Endothelial cell of umbilical vein (primary cell): ENCODE data around the gene TMEM87B. TPM values are rescaled to one million over a fixed set of nuclear protein-coding genes. Genes with fewer than 3 reads are reported as not detected.

Source experiments
- BruUV-seq: library from RNA; stranded (reverse); fragments of 400-500 nt; replicated peaks from 2 replicates; lab custom pipeline; 2021; lab: Mats Ljungman, UMichigan
- CTCF ChIA-PET: fragments of 300-600, 350-600 bp; sonication (Branson Sonifier 250); formaldehyde crosslinking; loops from one replicate; lab custom pipeline; 2021; ENCODE audit warnings: antibody characterized with exemption, inconsistent platforms; lab: Charles Lee
- POLR2A ChIA-PET: fragments of 300-600, 350-600 bp; sonication (Branson Sonifier 250); formaldehyde crosslinking; loops from one replicate; lab custom pipeline; 2021; ENCODE audit warnings: antibody characterized with exemption, inconsistent platforms; lab: Charles Lee
- DNase-seq: peaks from one replicate; pipeline ENCODE4 v3.0.0-alpha.2; 2011; ENCODE audit warnings: low read depth, low spot score
- FAIRE-seq: peaks from 2 replicates; lab custom pipeline; 2011; peaks lifted over from hg19 to GRCh38; lab: Jason Lieb, UNC
- H2AFZ ChIP-seq: 2 replicates; pipeline ENCODE4 v1.6.0; 2012; ENCODE audit warnings: low read depth, low read length, control low read depth, inconsistent platforms
- H3K27ac ChIP-seq: 2 replicates; pipeline ENCODE4 v1.5.1; 2011; ENCODE audit warnings: low read depth, mild to moderate bottlenecking, control low read depth, low read length, moderate library complexity; ENCODE audit not compliant: insufficient read depth
- H3K27me3 ChIP-seq, 2 experiments: 2 replicates each; pipeline versions ENCODE4 v1.6.0 to v1.6.1; 2011; ENCODE audit warnings: low read length in 2 of 2, mixed read lengths in 1 of 2; ENCODE audit not compliant: control insufficient read depth in 2 of 2, insufficient read depth in 2 of 2
- H3K36me3 ChIP-seq, 2 experiments: 2 replicates in 1 of 2; 3 replicates in 1 of 2; pipeline ENCODE4 v1.5.1; 2011; ENCODE audit warnings: low read length in 2 of 2, mild to moderate bottlenecking in 1 of 2, moderate library complexity in 1 of 2; ENCODE audit not compliant: control insufficient read depth in 2 of 2, insufficient read depth in 2 of 2; ENCODE audit errors: extremely low read depth in 1 of 2
- H3K4me1 ChIP-seq: 3 replicates; pipeline ENCODE4 v1.5.1; 2011; ENCODE audit warnings: mild to moderate bottlenecking, low read length; ENCODE audit not compliant: control insufficient read depth, insufficient read depth; ENCODE audit errors: extremely low read depth
- H3K4me2 ChIP-seq: 2 replicates; pipeline ENCODE4 v1.6.1; 2011; ENCODE audit warnings: low read length, control low read depth, mixed read lengths; ENCODE audit not compliant: insufficient read depth
- H3K4me3 ChIP-seq, 3 experiments: fragments of 200-600 bp in 1 of 3; sonication (generic), shearing (Covaris generic) in 1 of 3; replicated peaks in 1 of 3; 2 replicates each; pipeline ENCODE4 v1.5.1; 2011 to 2016; ENCODE audit warnings: control low read depth in 3 of 3, low read length in 3 of 3, mild to moderate bottlenecking in 2 of 3, inconsistent platforms in 1 of 3, low read depth in 1 of 3, moderate library complexity in 1 of 3; ENCODE audit not compliant: insufficient read depth in 1 of 3
- H3K79me2 ChIP-seq: 2 replicates; pipeline ENCODE4 v1.6.0; 2012; ENCODE audit warnings: low read length, inconsistent platforms; ENCODE audit not compliant: control insufficient read depth, insufficient read depth
- H3K9ac ChIP-seq: replicated peaks from 2 replicates; pipeline ENCODE3; 2011; ENCODE audit warnings: low read length, control low read depth; ENCODE audit not compliant: insufficient read depth; ENCODE audit errors: extremely low read depth
- H3K9me1 ChIP-seq: replicated peaks from 3 replicates; pipeline ENCODE4 v1.6.0; 2011; ENCODE audit warnings: mild to moderate bottlenecking, low read length; ENCODE audit not compliant: control insufficient read depth, insufficient read depth; ENCODE audit errors: extremely low read depth
- H3K9me3 ChIP-seq: replicated peaks from 2 replicates; pipeline ENCODE4 v1.5.1; 2012; ENCODE audit warnings: low read length, inconsistent platforms; ENCODE audit not compliant: control insufficient read depth, insufficient read depth
- H4K20me1 ChIP-seq: replicated peaks from 2 replicates; pipeline ENCODE3; 2011; ENCODE audit warnings: mild to moderate bottlenecking, low read length; ENCODE audit not compliant: control insufficient read depth, insufficient read depth; ENCODE audit errors: extremely low read depth
- EZH2 ChIP-seq: IDR thresholded peaks from 2 replicates; pipeline ENCODE4 v1.6.1; 2012; ENCODE audit warnings: borderline replicate concordance, low read depth, mild to moderate bottlenecking, moderate library complexity, low read length, inconsistent platforms; ENCODE audit not compliant: severe bottlenecking
- FOS ChIP-seq: IDR thresholded peaks from 2 replicates; pipeline ENCODE4 v1.6.1; 2011; ENCODE audit warnings: mild to moderate bottlenecking, low read length, moderate library complexity, borderline replicate concordance; ENCODE audit not compliant: insufficient read depth
- GATA2 ChIP-seq: IDR thresholded peaks from 2 replicates; pipeline ENCODE4 v1.7.0; 2011; ENCODE audit warnings: low read depth, mild to moderate bottlenecking, moderate library complexity, mixed read lengths, low read length; ENCODE audit not compliant: insufficient read length, insufficient read depth
- JUN ChIP-seq: IDR thresholded peaks from 2 replicates; pipeline ENCODE4 v1.6.1; 2011; ENCODE audit warnings: borderline replicate concordance, low read depth; ENCODE audit not compliant: insufficient read length, insufficient read depth
- MAX ChIP-seq: IDR thresholded peaks from 2 replicates; pipeline ENCODE4 v1.6.1; 2011; ENCODE audit not compliant: insufficient read depth, insufficient read length
- MYC ChIP-seq: IDR thresholded peaks from one replicate; pipeline ENCODE4 v1.6.1; 2011; ENCODE audit warnings: mild to moderate bottlenecking, low read depth, low read length
- POLR2A ChIP-seq: IDR thresholded peaks from 2 replicates; pipeline ENCODE4 v1.6.1; 2012; ENCODE audit warnings: low read depth, mild to moderate bottlenecking, control low read depth, low read length
- POLR2AphosphoS5 ChIP-seq: IDR thresholded peaks from 2 replicates; pipeline ENCODE4 v1.6.1; 2012; ENCODE audit warnings: low read depth, mild to moderate bottlenecking, control low read depth, low read length, moderate library complexity; ENCODE audit not compliant: insufficient read depth
- dilution Hi-C: fragments of 300-500 bp; cut with MboI; formaldehyde crosslinking; loops from one replicate; pipeline ENCODE4 v1.15.0; 2019; ENCODE audit warnings: low sequenced_read_pairs; ENCODE audit not compliant: extremely low pct_ligation_motif_present
- intact Hi-C: fragments of 100-400 bp; cut with micrococcal nuclease; formaldehyde crosslinking; loops from one replicate; pipeline ENCODE4 v1.10.0; 2022
- polyA plus RNA-seq, 4 experiments: library from polyadenylated mRNA; depleted of rRNA in 3 of 4; stranded (reverse) in 3 of 4; unstranded in 1 of 4; fragments of >200 nt; gene quantifications; 2 replicates each; pipeline versions ENCODE4 v1.2.1 to v1.2.3, GENCODE V29; 2011 to 2012; ENCODE audit warnings: missing spikeins in 1 of 4
- total RNA-seq: library from RNA; stranded (reverse); gene quantifications from 2 replicates; pipeline ENCODE4 v1.2.3, GENCODE V29; 2021
- TF ChIP-seq, protein P1 (sequence below), 2 donors: IDR thresholded peaks; 1 replicate in 1 of 2; 2 replicates in 1 of 2; pipeline ENCODE4 v1.5.1; 2011; ENCODE audit warnings: low read length in 2 of 2, mild to moderate bottlenecking in 2 of 2, moderate library complexity in 2 of 2, control low read depth in 1 of 2, inconsistent platforms in 1 of 2, low read depth in 1 of 2; ENCODE audit not compliant: insufficient read depth in 1 of 2; ENCODE audit errors: extremely low read depth in 1 of 2

Gene TMEM87B
- total and polyA plus RNA-seq, 2 donors (not counting 3 experiments of a cell fraction or from before 2014, with no cell fraction given) = 17.6 to 21.5 TPM

DNA sequence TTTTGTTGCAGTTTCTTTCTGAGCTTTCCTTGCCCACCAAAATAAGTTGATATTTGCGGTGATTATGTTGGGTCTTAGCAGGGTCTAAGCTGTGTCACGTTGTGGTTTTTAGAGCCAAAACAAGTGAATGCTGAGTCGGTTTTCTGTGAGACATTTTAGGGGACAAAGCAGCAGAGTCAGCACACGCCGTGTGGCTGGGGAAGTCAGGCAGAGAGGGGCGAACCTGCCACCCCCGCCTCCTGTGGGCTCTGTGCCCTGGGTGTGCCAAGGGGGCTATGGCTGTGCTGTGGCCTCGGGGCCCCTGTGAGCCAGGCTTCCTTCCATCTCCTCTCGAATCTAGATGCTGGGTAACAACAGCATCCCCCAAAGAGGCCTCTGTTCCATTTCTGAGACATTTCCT lies 30.8 kb upstream of the TMEM87B start:
- Histone ChIP-seq H4K20me1 (no peaks in the 10 kb centered on the region), H3K79me2 (no peaks in the 10 kb centered on the region), H3K4me3 (no peak overlapping the region), H3K4me2 (no peak overlapping the region), H3K9me3 (no peaks in the 10 kb centered on the region), H3K36me3 (peaks cover 10 to 16% of the 10 kb centered on the region in 2 experiments), H3K9me1 (no peaks in the 10 kb centered on the region), H3K27ac (no peak overlapping the region), H3K27me3 (no peaks in the 10 kb centered on the region), H3K9ac (no peak overlapping the region), H3K4me1 (peaks cover 17% of the 10 kb centered on the region), H2AFZ (no peak overlapping the region)
- ChIA-PET CTCF (interaction anchor here (1.7 kb wide), 1 partner anchor 127 kb away, joined by 6 read pairs; no protein-coding TSS in a partner anchor), POLR2A (no interaction called here)
- no peak for FAIRE-seq
- TF ChIP-seq POLR2AphosphoS5 = no peak
- TF ChIP-seq POLR2A = no peak
- TF ChIP-seq GATA2 = no peak
- no peak for TF ChIP-seq EZH2
- no peak for TF ChIP-seq MYC
- TF ChIP-seq MAX = no peak
- TF ChIP-seq JUN = no peak
- no peak for TF ChIP-seq FOS
- TF ChIP-seq, protein P1, sequence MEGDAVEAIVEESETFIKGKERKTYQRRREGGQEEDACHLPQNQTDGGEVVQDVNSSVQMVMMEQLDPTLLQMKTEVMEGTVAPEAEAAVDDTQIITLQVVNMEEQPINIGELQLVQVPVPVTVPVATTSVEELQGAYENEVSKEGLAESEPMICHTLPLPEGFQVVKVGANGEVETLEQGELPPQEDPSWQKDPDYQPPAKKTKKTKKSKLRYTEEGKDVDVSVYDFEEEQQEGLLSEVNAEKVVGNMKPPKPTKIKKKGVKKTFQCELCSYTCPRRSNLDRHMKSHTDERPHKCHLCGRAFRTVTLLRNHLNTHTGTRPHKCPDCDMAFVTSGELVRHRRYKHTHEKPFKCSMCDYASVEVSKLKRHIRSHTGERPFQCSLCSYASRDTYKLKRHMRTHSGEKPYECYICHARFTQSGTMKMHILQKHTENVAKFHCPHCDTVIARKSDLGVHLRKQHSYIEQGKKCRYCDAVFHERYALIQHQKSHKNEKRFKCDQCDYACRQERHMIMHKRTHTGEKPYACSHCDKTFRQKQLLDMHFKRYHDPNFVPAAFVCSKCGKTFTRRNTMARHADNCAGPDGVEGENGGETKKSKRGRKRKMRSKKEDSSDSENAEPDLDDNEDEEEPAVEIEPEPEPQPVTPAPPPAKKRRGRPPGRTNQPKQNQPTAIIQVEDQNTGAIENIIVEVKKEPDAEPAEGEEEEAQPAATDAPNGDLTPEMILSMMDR (IDR thresholded peaks at IDR 0.05; ENCODE audit: extremely low read depth in 1 of 2, insufficient read depth in 1 of 2, low read depth in 1 of 2, low read length in 2 of 2) = no peak
- no TSS peak for BruUV-seq
- dilution Hi-C loops = no loop called here
- no peak for DNase-seq
- intact Hi-C loops = no loop called here
